ENCODE results near the gene PCED1A.

GRCh38 chr20:2889797-2890196 is 49.3 kb upstream of the PCED1A start:
- TF ChIP-seq CTCF (IDR thresholded peaks at IDR 0.05; ENCODE audit: low read depth, low read length, poor library complexity, severe bottlenecking) (no peak), EZH2phosphoT487 (IDR thresholded peaks at IDR 0.05; ENCODE audit: borderline replicate concordance, low read length) (no peak)

Measured in DOHH2 (cell line).